NOMO-1 treated with dmso at 0.1 percent for 144 hours (cell line): ENCODE measurements around the gene EHBP1L1.

Source experiments
- DNase-seq: peaks from one replicate; lab custom pipeline; 2025; ENCODE audit not compliant: unreplicated experiment; lab: John Stamatoyannopoulos, UW

EHBP1L1 gene

GRCh38 chr11:65613091-65613928 lies 37.5 kb downstream of the EHBP1L1 start:
- DNase-seq: no peak

GRCh38 chr11:65615229-65615949 lies 39.5 kb downstream of the EHBP1L1 start, which contains the start of gene PCNX3:
PCNX3 (plus strand) TSS chr11:65615776; CDS start chr11:65616312, 536 bp downstream.
- DNase-seq: peak; percentile 100

- no peak for DNase-seq
Measured at GRCh38 chr11:65615950-65616574, 40.2 kb downstream of the EHBP1L1 start.

- no peak for DNase-seq
Measured at GRCh38 chr11:65616575-65617001, 40.7 kb downstream of the EHBP1L1 start.

GRCh38 chr11:65617136-65617850 lies 41.4 kb downstream of the EHBP1L1 start:
- DNase-seq: no peak

- DNase-seq: no peak
Measured at GRCh38 chr11:65617990-65618751, 42.3 kb downstream of the EHBP1L1 start.

GRCh38 chr11:65618763-65619162 lies 42.9 kb downstream of the EHBP1L1 start:
- no peak for DNase-seq

GRCh38 chr11:65619281-65619928 lies 43.6 kb downstream of the EHBP1L1 start:
- DNase-seq: no peak

- no peak for DNase-seq
Measured at GRCh38 chr11:65620666-65621065, 44.8 kb downstream of the EHBP1L1 start.

GRCh38 chr11:65621460-65621859 lies 45.6 kb downstream of the EHBP1L1 start:
- no peak for DNase-seq

- no peak for DNase-seq
Measured at GRCh38 chr11:65622011-65622410, 46.2 kb downstream of the EHBP1L1 start.

- no peak for DNase-seq
Measured at GRCh38 chr11:65623177-65623576, 47.3 kb downstream of the EHBP1L1 start.

GRCh38 chr11:65623852-65624616 lies 48.2 kb downstream of the EHBP1L1 start:
- DNase-seq: no peak

- DNase-seq: no peak
Measured at GRCh38 chr11:65624931-65625627, 49.2 kb downstream of the EHBP1L1 start.

- peak; percentile 10 for DNase-seq
Measured at GRCh38 chr11:65625628-65626342, 49.9 kb downstream of the EHBP1L1 start.

GRCh38 chr11:65627202-65627601 lies 51.3 kb downstream of the EHBP1L1 start:
- DNase-seq: no peak

GRCh38 chr11:65629579-65629978 lies 53.7 kb downstream of the EHBP1L1 start:
- no peak for DNase-seq

- DNase-seq: no peak
Measured at GRCh38 chr11:65630215-65630614, 54.4 kb downstream of the EHBP1L1 start.
